ENCODE data around the gene MTREX. TPM values are rescaled to one million over a fixed set of nuclear protein-coding genes. Genes with fewer than 3 reads are reported as not detected.

Gene MTREX
- total and polyA plus RNA-seq, 7 experiments from 2014 or later = 29.6 to 83.7 (median 64.1) TPM

- no peak for ATAC-seq
- no peak for DNase-seq
- Mint-ChIP-seq H3K4me1 (peaks cover 0 to 3% (median 0%) of the 10 kb centered on the region in 7 donors), H3K9me3 (peaks cover 0 to 3% (median 0%) of the 10 kb centered on the region in 11 donors), H3K36me3 (peaks cover 9 to 62% (median 38%) of the 10 kb centered on the region in 5 donors), H3K27me3 (no peaks in the 10 kb centered on the region), H3K27ac (no peak overlapping the region), H3K4me3 (no peak overlapping the region)
- CTCF ChIA-PET = interaction anchor here (0.6 to 2.1 kb wide), 2 partner anchors 9 to 25 kb away, joined by 3 to 4 read pairs; no protein-coding TSS in a partner anchor
- no peak overlapping the region for H3K4me3 ChIP-seq (ENCODE audit: low read length)
- intact Hi-C loops (cut with micrococcal nuclease) = no loop called here
- no peaks in the 10 kb centered on the region for H3K27me3 ChIP-seq (ENCODE audit: control insufficient read depth in 2 of 2, insufficient read depth in 2 of 2, low read length in 2 of 2)
- no peaks in the 10 kb centered on the region for H3K9me3 ChIP-seq (ENCODE audit: control insufficient read depth in 2 of 3, low read length in 3 of 3)
- no peak overlapping the region for H3K27ac ChIP-seq (ENCODE audit: low read depth, low read length)
- POLR2A ChIA-PET = no interaction called here
- H3K36me3 ChIP-seq (ENCODE audit: control insufficient read depth in 2 of 3, insufficient read depth in 3 of 3, low read length in 3 of 3) = peaks cover 0 to 45% (median 4%) of the 10 kb centered on the region in 3 experiments
- H3K4me1 ChIP-seq (ENCODE audit: control insufficient read depth in 2 of 2, insufficient read depth in 2 of 2, low read length in 2 of 2) = no peaks in the 10 kb centered on the region
Observed at GRCh38 chr5:55360190-55360589, 52.4 kb downstream of the MTREX start.

- peaks cover 10 to 52% (median 36%) of the 10 kb centered on the region in 5 donors for H3K36me3 Mint-ChIP-seq
- intact Hi-C loops (cut with micrococcal nuclease) = no loop called here
Observed at GRCh38 chr5:55363856-55364255, 56.1 kb downstream of the MTREX start.

GRCh38 chr5:55364537-55365055, 56.8 kb downstream of the MTREX start:
- Histone ChIP-seq H3K36me3 (ENCODE audit: control insufficient read depth in 2 of 3, insufficient read depth in 3 of 3, low read length in 3 of 3) (peaks cover 0 to 29% (median 0%) of the 10 kb centered on the region in 3 experiments), H3K9me3 (ENCODE audit: control insufficient read depth in 2 of 3, low read length in 3 of 3) (no peaks in the 10 kb centered on the region), H3K27ac (ENCODE audit: low read depth, low read length) (no peak overlapping the region), H3K4me1 (ENCODE audit: control insufficient read depth in 2 of 2, insufficient read depth in 2 of 2, low read length in 2 of 2) (no peaks in the 10 kb centered on the region), H3K27me3 (ENCODE audit: control insufficient read depth in 2 of 2, insufficient read depth in 2 of 2, low read length in 2 of 2) (no peaks in the 10 kb centered on the region), H3K4me3 (ENCODE audit: low read length) (no peak overlapping the region)
- Mint-ChIP-seq H3K4me3 (no peak overlapping the region), H3K4me1 (peaks cover 0 to 3% (median 0%) of the 10 kb centered on the region in 7 donors), H3K36me3 (peaks cover 10 to 49% (median 34%) of the 10 kb centered on the region in 5 donors), H3K27ac (peak overlapping the region in 1 of 9 donors; percentile 3), H3K27me3 (no peaks in the 10 kb centered on the region), H3K9me3 (peaks cover 0 to 3% (median 0%) of the 10 kb centered on the region in 11 donors)
- intact Hi-C loops (cut with micrococcal nuclease) = no loop called here
- POLR2A ChIA-PET = no interaction called here
- no peak for DNase-seq
- ATAC-seq = no peak
- CTCF ChIA-PET = no interaction called here

More at GRCh38 chr5:55363856-55364255, 56.1 kb downstream of the MTREX start:
- H3K4me1 Mint-ChIP-seq = peaks cover 0 to 3% (median 0%) of the 10 kb centered on the region in 7 donors
- Histone ChIP-seq H3K4me1 (ENCODE audit: control insufficient read depth in 2 of 2, insufficient read depth in 2 of 2, low read length in 2 of 2) (no peaks in the 10 kb centered on the region), H3K27ac (ENCODE audit: low read depth, low read length) (no peak overlapping the region), H3K36me3 (ENCODE audit: control insufficient read depth in 2 of 3, insufficient read depth in 3 of 3, low read length in 3 of 3) (peaks cover 0 to 32% (median 2%) of the 10 kb centered on the region in 3 experiments), H3K4me3 (ENCODE audit: low read length) (no peak overlapping the region), H3K27me3 (ENCODE audit: control insufficient read depth in 2 of 2, insufficient read depth in 2 of 2, low read length in 2 of 2) (no peaks in the 10 kb centered on the region), H3K9me3 (ENCODE audit: control insufficient read depth in 2 of 3, low read length in 3 of 3) (no peaks in the 10 kb centered on the region)
- DNase-seq (no peak), ATAC-seq (no peak)
- no peaks in the 10 kb centered on the region for H3K27me3 Mint-ChIP-seq
- POLR2A ChIA-PET = no interaction called here
- H3K4me3 Mint-ChIP-seq = no peak overlapping the region
- CTCF ChIA-PET = no interaction called here
- H3K9me3 Mint-ChIP-seq = peaks cover 0 to 3% (median 0%) of the 10 kb centered on the region in 11 donors
- H3K27ac Mint-ChIP-seq = peak overlapping the region in 2 of 9 donors; percentile 56 to 69

GRCh38 chr5:55370291-55370925, 62.6 kb downstream of the MTREX start:
- ATAC-seq = no peak
- intact Hi-C loops (cut with micrococcal nuclease) = no loop called here
- Mint-ChIP-seq H3K36me3 (peaks cover 29 to 68% (median 59%) of the 10 kb centered on the region in 5 donors), H3K9me3 (peaks cover 2 to 20% (median 13%) of the 10 kb centered on the region in 11 donors), H3K27ac (no peak overlapping the region), H3K27me3 (no peaks in the 10 kb centered on the region), H3K4me1 (peaks cover 0 to 2% (median 0%) of the 10 kb centered on the region in 7 donors), H3K4me3 (no peak overlapping the region)
- no peak for DNase-seq
- peaks cover 5 to 60% (median 8%) of the 10 kb centered on the region in 3 experiments for H3K36me3 ChIP-seq (ENCODE audit: control insufficient read depth in 2 of 3, insufficient read depth in 3 of 3, low read length in 3 of 3)
- no peaks in the 10 kb centered on the region for H3K27me3 ChIP-seq (ENCODE audit: control insufficient read depth in 2 of 2, insufficient read depth in 2 of 2, low read length in 2 of 2)
- H3K9me3 ChIP-seq (ENCODE audit: control insufficient read depth in 2 of 3, low read length in 3 of 3) = no peaks in the 10 kb centered on the region
- no peak overlapping the region for H3K27ac ChIP-seq (ENCODE audit: low read depth, low read length)
- CTCF ChIA-PET = no interaction called here
- H3K4me3 ChIP-seq (ENCODE audit: low read length) = no peak overlapping the region
- POLR2A ChIA-PET = no interaction called here
- no peaks in the 10 kb centered on the region for H3K4me1 ChIP-seq (ENCODE audit: control insufficient read depth in 2 of 2, insufficient read depth in 2 of 2, low read length in 2 of 2)

- Mint-ChIP-seq H3K27me3 (no peaks in the 10 kb centered on the region), H3K27ac (no peak overlapping the region), H3K36me3 (peaks cover 31 to 73% (median 66%) of the 10 kb centered on the region in 5 donors), H3K4me1 (peaks cover 0 to 2% (median 0%) of the 10 kb centered on the region in 7 donors), H3K9me3 (peaks cover 2 to 20% (median 15%) of the 10 kb centered on the region in 11 donors), H3K4me3 (no peak overlapping the region)
- H3K9me3 ChIP-seq (ENCODE audit: control insufficient read depth in 2 of 3, low read length in 3 of 3) = no peaks in the 10 kb centered on the region
- H3K27me3 ChIP-seq (ENCODE audit: control insufficient read depth in 2 of 2, insufficient read depth in 2 of 2, low read length in 2 of 2) = no peaks in the 10 kb centered on the region
- POLR2A ChIA-PET = no interaction called here
- CTCF ChIA-PET = no interaction called here
- ATAC-seq (no peak), DNase-seq (no peak)
- H3K4me3 ChIP-seq (ENCODE audit: low read length) = no peak overlapping the region
- intact Hi-C loops (cut with micrococcal nuclease) = no loop called here
- no peak overlapping the region for H3K27ac ChIP-seq (ENCODE audit: low read depth, low read length)
- no peaks in the 10 kb centered on the region for H3K4me1 ChIP-seq (ENCODE audit: control insufficient read depth in 2 of 2, insufficient read depth in 2 of 2, low read length in 2 of 2)
- peaks cover 5 to 63% (median 8%) of the 10 kb centered on the region in 3 experiments for H3K36me3 ChIP-seq (ENCODE audit: control insufficient read depth in 2 of 3, insufficient read depth in 3 of 3, low read length in 3 of 3)
Observed at GRCh38 chr5:55371145-55371544, 63.4 kb downstream of the MTREX start.

- H3K4me3 Mint-ChIP-seq = no peak overlapping the region
- intact Hi-C loops (cut with micrococcal nuclease) = no loop called here
- no peaks in the 10 kb centered on the region for H3K27me3 Mint-ChIP-seq
- H3K4me3 ChIP-seq (ENCODE audit: low read length) = no peak overlapping the region
- no peaks in the 10 kb centered on the region for H3K27me3 ChIP-seq (ENCODE audit: control insufficient read depth in 2 of 2, insufficient read depth in 2 of 2, low read length in 2 of 2)
- no peak overlapping the region for H3K27ac ChIP-seq (ENCODE audit: low read depth, low read length)
- H3K36me3 Mint-ChIP-seq = peaks cover 27 to 66% (median 62%) of the 10 kb centered on the region in 5 donors
- peaks cover 0 to 2% (median 0%) of the 10 kb centered on the region in 7 donors for H3K4me1 Mint-ChIP-seq
- peaks cover 2 to 20% (median 15%) of the 10 kb centered on the region in 11 donors for H3K9me3 Mint-ChIP-seq
- peak overlapping the region in 1 of 9 donors; percentile 14 for H3K27ac Mint-ChIP-seq
- H3K36me3 ChIP-seq (ENCODE audit: control insufficient read depth in 2 of 3, insufficient read depth in 3 of 3, low read length in 3 of 3) = peaks cover 5 to 55% (median 8%) of the 10 kb centered on the region in 3 experiments
- DNase-seq (no peak), ATAC-seq (no peak)
- CTCF ChIA-PET = interaction anchor here (0.6 to 1.3 kb wide), 3 partner anchors 15 to 1752 kb away, joined by 4 read pairs; no protein-coding TSS in a partner anchor
- POLR2A ChIA-PET = no interaction called here
- H3K9me3 ChIP-seq (ENCODE audit: control insufficient read depth in 2 of 3, low read length in 3 of 3) = no peaks in the 10 kb centered on the region
- H3K4me1 ChIP-seq (ENCODE audit: control insufficient read depth in 2 of 2, insufficient read depth in 2 of 2, low read length in 2 of 2) = no peaks in the 10 kb centered on the region
Observed at GRCh38 chr5:55372130-55372925, 64.5 kb downstream of the MTREX start.

Measured in naive thymus-derived CD4-positive, alpha-beta T cell (primary cell).